Activated CD8-positive, alpha-beta memory T cell treated with anti-CD3 and anti-CD28 coated beads, Interleukin-2, amount 10 ng/mL, durations not matched to agents 7 days and 5 days (primary cell): ENCODE measurements around the gene EMILIN3. TPM values are rescaled to one million over a fixed set of nuclear protein-coding genes. Genes with fewer than 3 reads are reported as not detected.

Experiments
- ATAC-seq: fragments of 150-1000 bp; cut with Tn5 transposase; one replicate; pipeline ENCODE4 v1.10.0; 2021; ENCODE audit warnings: moderate library complexity
- CTCF ChIA-PET: fragments of 350-600 bp; sonication (Branson Sonifier 250); formaldehyde crosslinking; loops from one replicate; lab custom pipeline; 2021; ENCODE audit warnings: antibody characterized with exemption; lab: Charles Lee
- DNase-seq: peaks from one replicate; pipeline ENCODE4 v3.0.0-alpha.2; 2020
- H3K27ac Mint-ChIP-seq: one replicate; pipeline ENCODE4 v1.8.0; 2021; ENCODE audit warnings: mild to moderate bottlenecking, mixed read lengths
- H3K27me3 Mint-ChIP-seq: one replicate; pipeline ENCODE4 v1.8.0; 2021; ENCODE audit warnings: mixed read lengths
- H3K36me3 Mint-ChIP-seq: one replicate; pipeline ENCODE4 v1.8.0; 2021; ENCODE audit warnings: mild to moderate bottlenecking, mixed read lengths
- H3K4me1 Mint-ChIP-seq: one replicate; pipeline ENCODE4 v1.8.0; 2021; ENCODE audit warnings: mixed read lengths
- H3K4me3 Mint-ChIP-seq: one replicate; pipeline ENCODE4 v1.8.0; 2021; ENCODE audit warnings: mild to moderate bottlenecking, moderate library complexity, mixed read lengths
- H3K9me3 Mint-ChIP-seq: one replicate; pipeline ENCODE4 v1.8.0; 2022; ENCODE audit warnings: low read depth, mixed read lengths
- total RNA-seq, 2 experiments: library from RNA; stranded (reverse); gene quantifications; one replicate each; pipeline ENCODE4 v1.2.3, GENCODE V29; 2021

EMILIN3 gene
- total RNA-seq, 2 experiments from 2014 or later = not detected

DNA sequence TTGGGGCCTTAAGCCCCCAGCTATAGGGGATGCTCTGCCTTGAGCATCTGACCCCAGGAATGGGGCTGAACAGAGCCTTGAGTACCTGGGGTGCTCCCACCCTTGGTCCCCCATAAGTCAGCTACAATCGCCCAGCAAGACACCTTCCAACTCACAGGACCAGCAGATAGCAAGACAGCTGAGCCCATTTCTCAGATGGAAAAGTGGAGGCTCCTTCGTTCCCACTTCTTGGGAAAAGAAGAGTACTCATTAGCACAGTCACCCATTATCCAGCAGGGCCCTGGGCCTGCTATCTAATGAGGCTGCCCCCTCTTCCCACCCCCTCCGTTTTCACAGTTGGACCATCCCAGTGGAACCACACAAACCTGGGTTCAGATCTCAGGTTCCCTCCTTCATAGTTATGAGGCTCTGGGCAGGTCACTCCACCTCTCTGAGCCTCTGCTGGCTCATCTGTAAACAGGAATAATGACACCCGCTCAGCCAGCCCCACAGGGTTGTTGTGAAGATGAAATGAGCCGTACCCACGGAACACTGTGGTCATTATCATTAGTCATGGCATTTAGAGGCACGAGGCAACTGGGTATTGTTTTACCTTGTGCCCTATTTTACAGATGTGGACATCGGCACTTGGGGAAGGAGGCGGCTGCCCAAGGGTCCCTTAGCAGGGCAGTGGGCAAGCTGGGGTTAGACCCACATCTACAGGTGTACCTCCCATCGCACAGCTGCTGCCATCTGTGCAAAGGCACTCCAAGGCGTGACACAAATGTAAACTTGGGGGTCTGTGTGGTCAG is 21.5 kb downstream of the EMILIN3 start:
- no peak for DNase-seq
- no peaks in the 10 kb centered on the region for H3K27me3 Mint-ChIP-seq
- no peak overlapping the region for H3K27ac Mint-ChIP-seq
- H3K4me3 Mint-ChIP-seq = no peak overlapping the region
- peaks cover 3% of the 10 kb centered on the region for H3K4me1 Mint-ChIP-seq
- CTCF ChIA-PET = interaction anchor here (1.2 to 1.8 kb wide), 6 partner anchors 9 to 379 kb away, joined by 3 to 4 read pairs (median 4); no protein-coding TSS in a partner anchor
- no peaks in the 10 kb centered on the region for H3K36me3 Mint-ChIP-seq
- H3K9me3 Mint-ChIP-seq = no peaks in the 10 kb centered on the region
- ATAC-seq = no peak

GRCh38 chr20:41344477-41344876 is 22.1 kb downstream of the EMILIN3 start:
- no peaks in the 10 kb centered on the region for H3K36me3 Mint-ChIP-seq
- no peaks in the 10 kb centered on the region for H3K9me3 Mint-ChIP-seq
- DNase-seq (no peak), ATAC-seq (no peak)
- H3K27me3 Mint-ChIP-seq = peaks cover 4% of the 10 kb centered on the region
- H3K4me1 Mint-ChIP-seq = peaks cover 10% of the 10 kb centered on the region
- no peak overlapping the region for H3K27ac Mint-ChIP-seq
- CTCF ChIA-PET = interaction anchor here (0.9 to 1.8 kb wide), 8 partner anchors 10 to 378 kb away, joined by 3 to 4 read pairs (median 4); no protein-coding TSS in a partner anchor
- no peak overlapping the region for H3K4me3 Mint-ChIP-seq

GRCh38 chr20:41342474-41343464 is 23.8 kb downstream of the EMILIN3 start:
- Mint-ChIP-seq H3K4me3 (no peak overlapping the region), H3K36me3 (no peaks in the 10 kb centered on the region), H3K9me3 (no peaks in the 10 kb centered on the region), H3K27ac (no peak overlapping the region), H3K4me1 (peaks cover 11% of the 10 kb centered on the region), H3K27me3 (peaks cover 8% of the 10 kb centered on the region)
- CTCF ChIA-PET = interaction anchor here (1.1 to 5.9 kb wide), 2 partner anchors 12 to 209 kb away, joined by 3 to 94 read pairs; no protein-coding TSS in a partner anchor
- ATAC-seq = no peak
- no peak for DNase-seq

DNA sequence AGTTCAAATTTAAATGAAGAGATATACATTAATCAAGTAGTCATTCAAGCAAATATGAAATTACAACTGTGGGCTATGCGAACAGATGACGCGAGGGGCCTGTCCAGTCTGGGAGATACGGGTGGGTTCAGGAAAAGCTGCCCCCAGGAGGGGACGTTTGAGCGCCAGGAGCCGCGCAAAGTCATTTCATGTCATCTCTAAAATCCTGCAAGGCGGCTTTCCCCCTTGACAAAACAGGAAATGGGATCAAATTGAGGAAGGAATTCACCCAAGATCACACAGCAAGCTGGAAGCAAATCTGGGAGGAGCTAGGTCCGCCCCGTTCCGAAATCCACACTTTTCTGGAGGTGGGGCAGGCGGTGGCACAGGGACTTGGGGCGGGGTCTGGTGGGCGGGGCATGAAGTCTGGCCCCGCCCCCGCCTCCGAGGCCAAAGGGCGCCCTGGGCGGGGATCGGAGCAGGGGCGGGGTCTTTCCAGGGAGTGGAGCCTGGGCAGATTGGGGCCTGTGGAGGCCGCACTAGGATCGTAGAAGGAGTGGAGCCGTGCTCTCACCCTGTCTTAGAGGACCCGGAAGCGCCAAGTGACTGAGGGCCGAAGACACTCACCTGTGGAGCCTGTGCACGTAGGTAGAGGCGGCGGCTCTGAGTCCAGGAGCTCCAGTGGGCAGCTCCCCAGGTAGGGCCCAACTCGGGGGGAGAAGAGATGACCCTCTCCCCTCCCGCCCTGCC is 26.1 kb downstream of the EMILIN3 start, which contains the start of gene LPIN3:
TSS of gene LPIN3 (plus strand) at position 495 of the 729 bp plus-strand sequence. CDS start 4,983 bp downstream, outside the sequence.
- H3K27ac Mint-ChIP-seq = peak within 1 kb of the TSS; percentile 54
- no peaks in the 10 kb centered on the region for H3K36me3 Mint-ChIP-seq
- peaks cover 11% of the 10 kb centered on the region for H3K4me1 Mint-ChIP-seq
- peaks cover 11% of the 10 kb centered on the region for H3K27me3 Mint-ChIP-seq
- peak; percentile 76 for ATAC-seq
- CTCF ChIA-PET = interaction anchor here (0.8 to 5.9 kb wide), 18 partner anchors 10 to 374 kb away, joined by 3 to 94 read pairs (median 6); no protein-coding TSS in a partner anchor
- peak; percentile 64 for DNase-seq
- peak within 1 kb of the TSS; percentile 70 for H3K4me3 Mint-ChIP-seq
- no peaks in the 10 kb centered on the region for H3K9me3 Mint-ChIP-seq

DNA sequence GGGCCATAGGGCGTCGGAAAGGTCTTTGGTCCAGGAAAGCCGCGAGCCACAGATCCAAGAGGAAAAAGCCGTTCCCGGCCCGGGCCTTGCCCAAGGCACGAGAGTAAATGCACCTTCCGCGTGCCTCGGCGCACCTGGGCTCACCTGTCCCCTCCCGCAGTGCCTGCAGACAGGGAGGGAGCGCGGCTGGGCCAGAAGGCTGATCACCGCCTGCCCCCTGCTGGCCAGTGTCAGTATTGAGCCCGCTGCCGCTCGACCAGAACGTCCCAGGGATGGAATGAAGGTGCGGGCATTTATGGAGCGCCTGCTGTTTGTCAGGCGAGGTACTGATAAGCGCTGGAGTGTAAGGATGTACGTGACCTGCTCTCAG is 26.7 kb downstream of the EMILIN3 start:
- CTCF ChIA-PET = interaction anchor here (0.6 to 5.9 kb wide), 33 partner anchors 9 to 598 kb away, joined by 3 to 94 read pairs (median 5); partner anchors contain the start of gene ZHX3
- DNase-seq (peak; percentile 86), ATAC-seq (peak; percentile 93)
- peak overlapping the region; percentile 70 for H3K4me3 Mint-ChIP-seq
- H3K27me3 Mint-ChIP-seq = peaks cover 11% of the 10 kb centered on the region
- H3K4me1 Mint-ChIP-seq = peaks cover 11% of the 10 kb centered on the region
- peak overlapping the region; percentile 54 for H3K27ac Mint-ChIP-seq
- no peaks in the 10 kb centered on the region for H3K9me3 Mint-ChIP-seq
- no peaks in the 10 kb centered on the region for H3K36me3 Mint-ChIP-seq

DNA sequence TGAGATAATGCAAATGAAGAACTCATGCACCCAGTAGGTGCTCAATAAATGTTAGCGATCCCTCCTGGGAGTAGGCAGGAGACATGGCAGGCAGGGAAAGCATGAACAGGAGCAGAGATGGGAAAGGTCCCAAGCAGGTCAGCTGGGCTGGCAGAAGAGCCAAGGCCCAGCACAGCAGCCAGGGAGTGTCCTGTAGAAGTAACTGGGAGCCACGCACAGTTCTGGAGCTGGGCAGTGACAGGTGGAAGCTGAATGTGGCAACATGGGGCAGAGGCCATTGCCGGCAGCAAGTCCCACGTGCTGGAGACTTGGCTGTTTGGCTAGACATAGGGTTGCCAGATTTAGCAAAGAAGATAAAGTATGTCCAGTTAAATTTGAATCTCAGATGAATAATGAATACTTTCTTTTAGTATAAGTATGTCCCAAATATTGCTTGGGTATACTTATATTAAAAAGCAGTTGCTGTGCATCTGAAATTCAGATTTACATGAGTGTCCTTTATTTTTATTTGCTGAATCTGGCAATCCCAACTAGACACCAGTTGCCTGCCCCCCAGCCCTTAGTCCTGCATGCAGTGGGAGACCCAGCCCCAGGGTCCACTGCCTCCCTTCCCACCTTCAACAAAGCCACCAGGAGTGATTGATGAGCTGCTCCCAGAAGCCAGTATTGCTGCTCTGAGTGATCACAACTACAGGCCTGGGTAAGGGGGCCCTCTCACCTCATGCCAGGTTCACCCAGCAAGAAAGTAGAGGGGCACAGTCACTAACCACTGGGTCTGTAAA is 29.7 kb downstream of the EMILIN3 start:
- Mint-ChIP-seq H3K27ac (no peak overlapping the region), H3K4me1 (peaks cover 11% of the 10 kb centered on the region), H3K9me3 (no peaks in the 10 kb centered on the region), H3K27me3 (peaks cover 14% of the 10 kb centered on the region), H3K4me3 (no peak overlapping the region), H3K36me3 (no peaks in the 10 kb centered on the region)
- CTCF ChIA-PET = interaction anchor here (0.7 to 5.9 kb wide), 5 partner anchors 80 to 203 kb away, joined by 3 to 94 read pairs (median 4); no protein-coding TSS in a partner anchor
- DNase-seq = no peak
- ATAC-seq = no peak

- DNase-seq = no peak
- Mint-ChIP-seq H3K27me3 (peaks cover 14% of the 10 kb centered on the region), H3K4me3 (no peak overlapping the region), H3K4me1 (peaks cover 11% of the 10 kb centered on the region), H3K27ac (no peak overlapping the region), H3K9me3 (no peaks in the 10 kb centered on the region), H3K36me3 (no peaks in the 10 kb centered on the region)
- ATAC-seq = no peak
- CTCF ChIA-PET = interaction anchor here (2.0 kb wide), 1 partner anchor 163 kb away, joined by 5 read pairs; no protein-coding TSS in a partner anchor
These were observed 31.0 kb downstream of the EMILIN3 start for GRCh38 chr20:41335591-41335990.

- ATAC-seq = no peak
- CTCF ChIA-PET = interaction anchor here (1.1 to 2.0 kb wide), 3 partner anchors 65 to 199 kb away, joined by 4 to 5 read pairs (median 5); no protein-coding TSS in a partner anchor
- Mint-ChIP-seq H3K27ac (no peak overlapping the region), H3K4me3 (no peak overlapping the region), H3K9me3 (no peaks in the 10 kb centered on the region), H3K36me3 (no peaks in the 10 kb centered on the region), H3K27me3 (peaks cover 12% of the 10 kb centered on the region), H3K4me1 (peaks cover 7% of the 10 kb centered on the region)
- no peak for DNase-seq
These were observed 31.9 kb downstream of the EMILIN3 start for GRCh38 chr20:41334443-41335421.

DNA sequence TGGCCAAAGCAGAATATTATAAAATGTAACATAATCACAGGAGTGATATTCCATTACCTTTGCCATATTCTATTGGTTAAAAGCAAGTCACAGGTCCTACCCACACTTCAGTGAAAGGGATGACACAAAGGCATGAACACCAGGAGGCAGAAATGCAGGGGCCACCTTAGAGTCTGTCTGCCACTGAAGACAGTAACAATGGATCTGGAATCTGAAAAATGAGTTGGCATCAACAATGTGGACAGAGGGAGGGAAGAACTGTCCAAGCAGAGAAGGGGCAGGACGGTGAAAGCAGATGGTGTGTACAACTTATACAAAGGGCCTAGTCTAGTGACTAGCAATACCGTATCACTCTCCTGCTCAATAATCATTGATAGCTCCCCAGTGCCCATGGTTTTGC is 32.6 kb downstream of the EMILIN3 start:
- H3K9me3 Mint-ChIP-seq = no peaks in the 10 kb centered on the region
- H3K36me3 Mint-ChIP-seq = no peaks in the 10 kb centered on the region
- DNase-seq (no peak), ATAC-seq (no peak)
- no peak overlapping the region for H3K27ac Mint-ChIP-seq
- peaks cover 8% of the 10 kb centered on the region for H3K27me3 Mint-ChIP-seq
- CTCF ChIA-PET = interaction anchor here (1.1 to 2.0 kb wide), 3 partner anchors 64 to 198 kb away, joined by 4 to 5 read pairs (median 5); no protein-coding TSS in a partner anchor
- H3K4me1 Mint-ChIP-seq = peaks cover 10% of the 10 kb centered on the region
- no peak overlapping the region for H3K4me3 Mint-ChIP-seq

DNA sequence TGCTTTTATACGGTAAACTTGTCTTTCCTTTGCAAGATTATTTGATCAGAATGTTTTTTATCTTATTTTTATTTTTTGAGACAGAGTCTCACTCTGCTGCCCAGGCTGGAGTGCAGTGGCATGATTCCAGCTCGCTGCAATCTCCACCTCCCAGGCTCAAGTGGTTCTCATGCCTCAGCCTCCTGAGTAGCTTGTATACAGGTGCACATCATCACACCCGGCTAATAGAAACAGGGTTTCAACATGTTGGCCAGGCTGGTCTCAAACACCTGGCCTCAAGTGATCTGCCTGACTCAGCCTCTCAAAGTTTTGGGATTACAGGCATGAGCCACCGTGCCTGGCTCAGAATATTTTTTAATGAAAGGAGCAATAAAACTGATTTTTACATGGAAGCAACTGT is 34.9 kb downstream of the EMILIN3 start:
- peaks cover 5% of the 10 kb centered on the region for H3K27me3 Mint-ChIP-seq
- ATAC-seq = no peak
- CTCF ChIA-PET = interaction anchor here (2.7 kb wide), 1 partner anchor 8 kb away, joined by 26 read pairs; the partner anchor contains the start of gene LPIN3
- peaks cover 14% of the 10 kb centered on the region for H3K4me1 Mint-ChIP-seq
- no peaks in the 10 kb centered on the region for H3K9me3 Mint-ChIP-seq
- H3K4me3 Mint-ChIP-seq = no peak overlapping the region
- H3K36me3 Mint-ChIP-seq = no peaks in the 10 kb centered on the region
- no peak for DNase-seq
- no peak overlapping the region for H3K27ac Mint-ChIP-seq

GRCh38 chr20:41330941-41331340 is 35.7 kb downstream of the EMILIN3 start:
- Mint-ChIP-seq H3K4me3 (no peak overlapping the region), H3K4me1 (peaks cover 14% of the 10 kb centered on the region), H3K9me3 (no peaks in the 10 kb centered on the region), H3K36me3 (no peaks in the 10 kb centered on the region), H3K27me3 (peaks cover 3% of the 10 kb centered on the region), H3K27ac (no peak overlapping the region)
- DNase-seq = no peak
- no peak for ATAC-seq
- CTCF ChIA-PET = interaction anchor here (1.1 to 2.7 kb wide), 2 partner anchors 8 to 13 kb away, joined by 3 to 26 read pairs; partner anchors contain the start of gene LPIN3
